Right forelimb (tissue), 1 donor: ENCODE measurements around the gene PGM5.
"Not testable (repeated sequence)": the region's sequence is repeated elsewhere in the genome, so short reads cannot be mapped to it uniquely, and the experiment has no call there.

Experiments used
- DNase-seq: peaks from one replicate; pipeline ENCODE4 v3.0.0-alpha.2; 2018

PGM5 gene

DNA sequence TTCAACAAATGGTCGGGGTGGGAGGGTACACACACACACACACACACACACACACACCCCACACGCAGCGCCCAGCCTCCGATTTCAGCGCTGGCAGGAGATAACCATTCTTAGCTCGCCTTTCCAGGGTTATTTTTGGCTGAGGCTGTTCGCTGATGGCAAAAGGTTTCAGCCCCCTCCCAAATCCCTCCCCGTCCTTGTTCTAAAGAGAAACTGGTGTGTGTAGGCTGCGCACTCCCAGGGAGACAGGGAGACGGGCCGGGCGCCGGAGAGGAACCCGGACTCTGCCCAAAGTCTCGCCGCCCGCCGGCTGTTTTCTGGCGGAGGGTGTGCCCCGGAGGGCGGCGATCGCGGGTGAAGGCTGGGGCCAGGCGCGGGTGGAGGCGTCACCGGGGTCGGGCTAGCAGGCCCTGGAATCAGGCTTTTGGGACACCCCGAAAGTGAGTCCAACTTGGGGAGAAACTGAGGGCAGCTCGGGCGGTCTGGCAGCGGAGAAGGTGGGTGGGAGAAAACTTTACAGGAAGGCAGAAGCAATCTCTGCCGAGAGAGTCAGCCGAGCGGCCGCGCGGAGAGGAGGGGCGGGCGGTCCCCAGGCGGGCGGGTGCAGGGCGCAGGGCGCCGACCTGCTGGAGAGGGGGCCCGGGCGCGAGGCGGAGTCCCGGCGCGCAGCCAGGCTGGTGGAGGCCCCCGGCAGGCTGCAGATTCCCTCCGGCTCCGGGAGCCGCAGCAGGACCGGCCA is at the start of gene PGM5:
Gene PGM5 (plus strand): TSS at position 232 of the 739 bp plus-strand sequence. CDS start 517 bp downstream, outside the sequence.
- DNase-seq: peak; percentile 64

DNA sequence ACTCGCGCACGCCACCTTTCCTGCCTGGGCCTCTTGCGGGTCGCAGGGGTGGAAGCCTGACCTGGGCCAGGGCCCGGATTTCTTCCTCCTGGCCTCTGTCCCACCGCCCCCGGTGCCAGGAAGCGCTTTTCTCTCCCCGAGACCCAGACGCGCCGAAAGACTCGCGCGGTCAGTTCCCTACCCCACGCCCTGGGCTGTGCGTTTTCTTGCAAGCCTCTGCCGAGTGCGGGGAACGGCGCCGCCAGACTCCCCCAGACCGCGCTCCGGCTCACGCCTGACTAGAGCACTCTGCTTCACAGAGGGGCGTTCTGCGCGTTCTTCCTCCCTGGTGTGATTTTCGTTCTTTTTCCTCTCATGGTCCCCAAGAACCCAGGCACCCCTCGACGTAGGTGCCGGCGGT is 49.3 kb upstream of the PGM5 start:
- DNase-seq: not testable (repeated sequence)

DNA sequence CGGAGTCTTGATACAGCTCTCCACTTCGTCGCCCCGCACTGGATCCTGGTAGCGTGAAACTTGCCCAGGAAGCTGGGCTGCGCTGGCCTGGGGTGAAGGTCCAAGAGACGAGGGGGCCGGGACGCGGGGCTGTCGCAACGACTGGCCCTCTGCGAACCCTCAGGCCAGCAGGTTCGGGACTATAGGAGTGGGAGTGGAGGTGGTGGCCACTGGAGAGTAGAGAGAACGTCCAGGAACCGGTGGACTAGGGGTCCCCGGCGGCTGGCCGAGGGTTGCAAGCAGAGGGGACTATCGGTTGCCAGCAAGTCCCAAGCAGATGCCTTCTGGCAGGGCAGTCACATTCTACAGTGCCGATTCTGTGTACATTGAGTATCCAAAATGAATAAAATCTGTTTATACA is 48.8 kb upstream of the PGM5 start:
- DNase-seq: not testable (repeated sequence)

DNA sequence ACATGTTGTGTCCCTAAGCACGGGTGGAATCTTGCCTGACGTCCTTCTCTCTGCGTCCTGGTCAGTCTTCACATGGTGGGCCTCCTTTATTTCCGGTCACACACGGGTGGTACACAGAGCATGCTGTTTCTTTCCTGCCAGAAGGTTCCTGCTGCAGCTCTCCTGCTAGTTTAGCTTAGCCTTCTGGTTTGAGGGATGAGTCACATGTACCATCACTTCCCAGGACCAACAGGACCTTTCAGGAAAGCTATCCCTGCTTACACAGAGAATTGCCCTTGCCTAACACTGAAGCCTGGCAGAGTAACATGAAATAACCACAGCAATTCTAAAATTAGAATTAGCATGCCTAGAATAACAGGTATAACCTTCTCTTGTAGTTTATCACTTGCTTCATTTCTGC is 45.2 kb upstream of the PGM5 start:
- DNase-seq: not testable (repeated sequence)

DNA sequence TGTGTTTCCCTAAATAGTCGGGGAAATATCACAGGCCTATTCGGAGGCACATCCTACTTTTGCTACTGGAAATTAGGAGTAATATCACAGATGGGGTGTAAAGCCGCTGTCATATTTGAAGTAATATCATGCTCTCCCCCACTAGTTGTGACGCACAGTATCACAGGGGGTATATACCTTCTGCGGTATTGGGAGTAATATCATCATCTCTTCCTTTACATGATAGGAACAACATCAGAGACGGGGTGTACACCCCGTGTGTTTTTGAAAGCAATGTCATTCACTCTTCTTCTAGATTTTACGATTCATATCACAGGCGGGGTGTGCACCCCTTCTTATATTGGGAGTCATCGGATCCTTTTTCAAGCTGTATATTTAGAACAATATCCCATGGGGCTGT is 38.2 kb upstream of the PGM5 start:
- not testable (repeated sequence) for DNase-seq

GRCh38 chr9:68323749-68324148 is 32.7 kb upstream of the PGM5 start:
- DNase-seq: not testable (repeated sequence)

GRCh38 chr9:68324518-68324917 is 31.9 kb upstream of the PGM5 start:
- not testable (repeated sequence) for DNase-seq

- DNase-seq: not testable (repeated sequence)
Measured at GRCh38 chr9:68329106-68329505, 27.3 kb upstream of the PGM5 start.

GRCh38 chr9:68330531-68331173 is 25.8 kb upstream of the PGM5 start:
- not testable (repeated sequence) for DNase-seq

- not testable (repeated sequence) for DNase-seq
Measured at GRCh38 chr9:68332122-68332521, 24.3 kb upstream of the PGM5 start.

- not testable (repeated sequence) for DNase-seq
Measured at GRCh38 chr9:68335935-68336334, 20.5 kb upstream of the PGM5 start.

- not testable (repeated sequence) for DNase-seq
Measured at GRCh38 chr9:68336639-68337339, 19.6 kb upstream of the PGM5 start.

GRCh38 chr9:68338000-68338399 is 18.4 kb upstream of the PGM5 start:
- DNase-seq: not testable (repeated sequence)

GRCh38 chr9:68342265-68343025 is 14.0 kb upstream of the PGM5 start:
- DNase-seq: not testable (repeated sequence)

GRCh38 chr9:68343242-68343641 is 13.2 kb upstream of the PGM5 start:
- not testable (repeated sequence) for DNase-seq

DNA sequence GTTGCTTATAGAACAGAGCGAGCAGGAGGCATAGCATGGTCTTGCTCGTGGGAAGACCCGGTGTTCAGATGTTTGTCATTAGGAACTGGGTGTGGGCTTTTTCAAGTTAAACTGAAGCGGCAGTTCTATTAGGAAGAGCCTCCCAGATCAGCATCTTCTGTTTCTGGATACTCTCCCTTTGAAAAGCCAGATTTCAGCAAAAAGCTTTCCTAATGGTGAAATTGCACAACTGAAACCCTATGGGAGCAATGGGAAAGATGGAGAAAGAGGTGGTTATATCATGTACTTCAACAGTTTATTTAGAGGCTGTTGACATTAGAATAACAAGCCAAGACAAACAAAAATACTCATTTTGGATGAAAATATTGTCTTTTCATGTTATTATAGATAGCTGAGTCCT is 12.4 kb upstream of the PGM5 start:
- DNase-seq: not testable (repeated sequence)

GRCh38 chr9:68351689-68352088 is 4.7 kb upstream of the PGM5 start:
- DNase-seq: not testable (repeated sequence)

GRCh38 chr9:68355993-68356379 is 425 bp upstream of the PGM5 start:
- DNase-seq: not testable (repeated sequence)

DNA sequence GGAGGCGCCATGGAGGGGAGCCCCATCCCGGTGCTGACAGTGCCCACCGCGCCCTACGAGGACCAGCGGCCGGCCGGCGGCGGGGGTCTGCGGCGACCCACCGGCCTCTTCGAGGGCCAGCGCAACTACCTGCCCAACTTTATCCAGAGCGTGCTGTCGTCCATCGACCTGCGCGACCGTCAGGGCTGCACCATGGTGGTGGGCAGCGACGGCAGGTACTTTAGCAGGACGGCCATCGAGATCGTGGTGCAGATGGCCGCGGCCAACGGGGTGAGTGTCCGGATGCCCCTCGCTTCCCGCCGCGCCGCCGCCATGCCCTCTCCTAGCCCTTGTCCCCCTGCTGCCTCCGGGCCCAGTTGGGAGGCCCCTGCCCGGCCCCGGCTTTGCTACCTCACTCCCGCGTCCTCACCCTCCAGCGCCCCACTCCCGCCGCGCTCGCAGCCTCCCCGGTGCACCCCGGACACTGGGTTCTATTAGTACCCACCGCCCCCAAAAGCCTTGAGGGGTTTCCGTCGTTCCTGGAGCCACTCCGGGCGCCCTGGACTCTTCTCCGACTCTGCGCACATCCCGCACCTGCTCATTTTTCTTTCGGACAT is 806 bp downstream of the PGM5 start:
- peak; percentile 41 for DNase-seq

DNA sequence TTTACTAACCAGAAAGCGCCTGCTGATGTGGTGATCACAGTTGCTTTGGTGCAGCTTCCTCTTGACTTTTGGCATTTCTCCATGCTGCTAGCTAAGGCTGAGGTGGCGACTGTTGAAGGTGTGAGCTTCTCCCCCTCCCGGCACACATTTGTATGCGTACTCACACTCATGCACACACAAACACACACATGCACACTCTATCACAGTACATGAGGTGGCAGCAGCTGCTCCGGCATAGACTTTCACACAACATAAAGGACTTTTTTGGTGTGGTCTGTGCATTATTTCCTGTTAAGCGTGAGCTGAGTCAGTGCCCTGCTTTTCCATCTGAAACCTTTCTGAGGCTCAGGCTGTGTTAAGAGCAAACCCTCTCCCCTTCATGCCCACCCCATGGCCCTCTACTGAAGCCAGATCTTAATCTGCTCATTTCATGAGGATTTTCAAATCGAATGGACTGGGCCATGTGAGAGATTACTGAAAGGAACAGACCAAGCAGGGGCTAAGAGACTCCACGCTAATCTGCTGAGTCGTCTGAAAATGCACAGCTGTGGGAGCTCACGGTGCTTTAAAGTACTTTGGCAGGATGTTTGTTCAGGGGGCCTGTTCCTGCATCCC is 10.6 kb downstream of the PGM5 start:
- DNase-seq: peak; percentile 38

- not testable (repeated sequence) for DNase-seq
Measured at GRCh38 chr9:68375789-68376188, 19.4 kb downstream of the PGM5 start.

DNA sequence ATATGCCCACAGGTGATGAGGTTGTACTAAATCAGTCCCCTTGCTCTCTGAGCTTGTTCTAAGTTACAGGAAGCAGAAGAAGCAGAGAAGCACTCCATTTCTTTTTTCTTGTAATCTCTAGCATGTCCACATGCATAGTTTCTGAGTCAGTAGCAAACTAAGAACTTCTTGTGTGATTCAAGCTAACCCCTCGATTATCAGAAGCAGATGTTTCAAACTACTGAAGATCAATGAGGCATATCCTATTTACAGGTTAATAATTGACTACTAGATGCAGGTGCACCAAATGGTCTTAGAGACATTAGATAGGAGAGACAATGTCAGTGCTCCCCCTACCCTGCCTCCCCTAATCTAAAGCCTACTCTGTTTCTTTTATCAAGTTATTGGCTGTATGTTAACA is 21.3 kb downstream of the PGM5 start:
- DNase-seq: not testable (repeated sequence)
